ENCODE data around the gene TPST2.

- TF ChIP-seq CTCF (conservative IDR thresholded peaks at IDR 0.05) (no peak), ZFX (IDR thresholded peaks at IDR 0.05) (no peak)
Measured at GRCh38 chr22:26514419-26515161, 75.3 kb downstream of the TPST2 start.

All from C4-2B (cell line).